ENCODE results near the gene P2RY6.

P2RY6 gene

GRCh38 chr11:73317803-73318202, 45.7 kb downstream of the P2RY6 start:
- no peak for DNase-seq (ENCODE audit: low read depth)

GRCh38 chr11:73318501-73319011, 46.4 kb downstream of the P2RY6 start:
- DNase-seq (ENCODE audit: low read depth) = no peak

- no peak for DNase-seq (ENCODE audit: low read depth)
Observed at GRCh38 chr11:73320763-73321603, 48.8 kb downstream of the P2RY6 start.

- no peak for DNase-seq (ENCODE audit: low read depth)
Observed at GRCh38 chr11:73321604-73322381, 49.7 kb downstream of the P2RY6 start.

GRCh38 chr11:73322382-73323306, 50.5 kb downstream of the P2RY6 start:
- DNase-seq (ENCODE audit: low read depth) = no peak

GRCh38 chr11:73323464-73323863, 51.3 kb downstream of the P2RY6 start:
- no peak for DNase-seq (ENCODE audit: low read depth)

GRCh38 chr11:73324116-73324515, 52.0 kb downstream of the P2RY6 start:
- no peak for DNase-seq (ENCODE audit: low read depth)

GRCh38 chr11:73324665-73325035, 52.5 kb downstream of the P2RY6 start:
- DNase-seq (ENCODE audit: low read depth) = no peak

GRCh38 chr11:73325036-73325981, 53.2 kb downstream of the P2RY6 start:
- DNase-seq (ENCODE audit: low read depth) = no peak

GRCh38 chr11:73326929-73327811, 55.0 kb downstream of the P2RY6 start:
- no peak for DNase-seq (ENCODE audit: low read depth)

- DNase-seq (ENCODE audit: low read depth) = no peak
Observed at GRCh38 chr11:73327812-73328364, 55.8 kb downstream of the P2RY6 start.

GRCh38 chr11:73330569-73331093, 58.5 kb downstream of the P2RY6 start:
- no peak for DNase-seq (ENCODE audit: low read depth)

GRCh38 chr11:73331138-73331916, 59.2 kb downstream of the P2RY6 start:
- no peak for DNase-seq (ENCODE audit: low read depth)

- no peak for DNase-seq (ENCODE audit: low read depth)
Observed at GRCh38 chr11:73333173-73333572, 61.0 kb downstream of the P2RY6 start.

GRCh38 chr11:73333640-73334383, 61.7 kb downstream of the P2RY6 start:
- no peak for DNase-seq (ENCODE audit: low read depth)

- no peak for DNase-seq (ENCODE audit: low read depth)
Observed at GRCh38 chr11:73334384-73335203, 62.5 kb downstream of the P2RY6 start.
